NB4 (cell line): ENCODE data around the gene DNAJC28.

Source experiments
- MYC ChIP-seq: IDR thresholded peaks from 2 replicates; pipeline ENCODE4 v1.6.1; 2011; ENCODE audit warnings: low read depth, low read length
- POLR2A ChIP-seq: IDR thresholded peaks from 2 replicates; pipeline ENCODE4 v1.6.1; 2011; ENCODE audit warnings: mild to moderate bottlenecking; ENCODE audit not compliant: insufficient read length; ENCODE audit errors: extremely low read depth

- TF ChIP-seq MYC (no peak), POLR2A (no peak)
Measured at GRCh38 chr21:33455686-33456446, 35.6 kb downstream of the DNAJC28 start.
